Measurements from ENCODE around the gene CDH3. TPM values are rescaled to one million over a fixed set of nuclear protein-coding genes. Genes with fewer than 3 reads are reported as not detected.

The CDH3 gene
- total RNA-seq, 1 donor = not detected

DNA sequence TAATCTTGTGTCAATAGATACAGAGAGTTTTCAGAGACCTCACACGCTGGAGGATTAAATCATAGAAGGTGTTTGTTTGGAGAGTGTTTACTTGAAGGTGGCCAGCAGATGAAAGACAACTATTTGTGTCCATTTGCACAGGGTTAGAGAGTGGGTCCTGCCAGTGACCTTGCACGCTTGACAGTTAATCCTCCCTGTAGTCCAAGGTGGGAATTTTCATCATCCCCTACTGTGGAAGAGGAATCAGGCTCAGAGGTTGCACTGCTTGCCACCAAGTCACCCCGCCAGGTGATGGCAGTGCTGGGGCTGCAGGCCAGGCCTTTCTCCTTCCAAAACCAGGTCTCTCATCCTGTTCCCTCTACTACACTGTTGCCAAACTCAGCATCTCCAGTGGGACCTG is 104.3 kb downstream of the CDH3 start:
- DNase-seq (ENCODE audit: low read depth) = no peak
- H3K4me3 ChIP-seq (ENCODE audit: low read depth, low read length) = no peak overlapping the region
- TF ChIP-seq, protein P1, sequence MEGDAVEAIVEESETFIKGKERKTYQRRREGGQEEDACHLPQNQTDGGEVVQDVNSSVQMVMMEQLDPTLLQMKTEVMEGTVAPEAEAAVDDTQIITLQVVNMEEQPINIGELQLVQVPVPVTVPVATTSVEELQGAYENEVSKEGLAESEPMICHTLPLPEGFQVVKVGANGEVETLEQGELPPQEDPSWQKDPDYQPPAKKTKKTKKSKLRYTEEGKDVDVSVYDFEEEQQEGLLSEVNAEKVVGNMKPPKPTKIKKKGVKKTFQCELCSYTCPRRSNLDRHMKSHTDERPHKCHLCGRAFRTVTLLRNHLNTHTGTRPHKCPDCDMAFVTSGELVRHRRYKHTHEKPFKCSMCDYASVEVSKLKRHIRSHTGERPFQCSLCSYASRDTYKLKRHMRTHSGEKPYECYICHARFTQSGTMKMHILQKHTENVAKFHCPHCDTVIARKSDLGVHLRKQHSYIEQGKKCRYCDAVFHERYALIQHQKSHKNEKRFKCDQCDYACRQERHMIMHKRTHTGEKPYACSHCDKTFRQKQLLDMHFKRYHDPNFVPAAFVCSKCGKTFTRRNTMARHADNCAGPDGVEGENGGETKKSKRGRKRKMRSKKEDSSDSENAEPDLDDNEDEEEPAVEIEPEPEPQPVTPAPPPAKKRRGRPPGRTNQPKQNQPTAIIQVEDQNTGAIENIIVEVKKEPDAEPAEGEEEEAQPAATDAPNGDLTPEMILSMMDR (IDR thresholded peaks at IDR 0.05; ENCODE audit: insufficient read depth, low read length) = no peak

Small RNA genes within 50 kb of the gene (small RNA-seq; reads per million reads assigned to genes)
- not detected for gene HSPE1P5
- not detected for gene RF01233
- gene RNA5SP429 = not detected

Other genes starting within 250 kb of the CDH3 start
- not detected in 2 replicates for gene SMPD3, start 196.8 kb upstream of the CDH3 start, total RNA-seq (ENCODE audit: low replicate concordance)
- gene ZFP90, start 106.0 kb upstream of the CDH3 start, total RNA-seq (ENCODE audit: low replicate concordance) = 23.9 and 28.9 TPM in 2 replicates
- gene CDH1, start 92.0 kb downstream of the CDH3 start, total RNA-seq (ENCODE audit: low replicate concordance) = 2.1 TPM in 1 of 2 replicates, not detected in the other
- 15.5 and 22.4 TPM in 2 replicates for gene TANGO6, start 198.2 kb downstream of the CDH3 start, total RNA-seq (ENCODE audit: low replicate concordance)